Stimulated activated CD4-positive, alpha-beta T cell treated with anti-CD3 and anti-CD28 coated beads, Interleukin-2, amount 100 ng/mL, for 24 hours (primary cell): ENCODE results near the gene SH2B3.

Experiments used
- DNase-seq, 2 donors: peaks; one replicate each; pipeline ENCODE4 v3.0.0-alpha.2; 2020

Gene SH2B3

DNA sequence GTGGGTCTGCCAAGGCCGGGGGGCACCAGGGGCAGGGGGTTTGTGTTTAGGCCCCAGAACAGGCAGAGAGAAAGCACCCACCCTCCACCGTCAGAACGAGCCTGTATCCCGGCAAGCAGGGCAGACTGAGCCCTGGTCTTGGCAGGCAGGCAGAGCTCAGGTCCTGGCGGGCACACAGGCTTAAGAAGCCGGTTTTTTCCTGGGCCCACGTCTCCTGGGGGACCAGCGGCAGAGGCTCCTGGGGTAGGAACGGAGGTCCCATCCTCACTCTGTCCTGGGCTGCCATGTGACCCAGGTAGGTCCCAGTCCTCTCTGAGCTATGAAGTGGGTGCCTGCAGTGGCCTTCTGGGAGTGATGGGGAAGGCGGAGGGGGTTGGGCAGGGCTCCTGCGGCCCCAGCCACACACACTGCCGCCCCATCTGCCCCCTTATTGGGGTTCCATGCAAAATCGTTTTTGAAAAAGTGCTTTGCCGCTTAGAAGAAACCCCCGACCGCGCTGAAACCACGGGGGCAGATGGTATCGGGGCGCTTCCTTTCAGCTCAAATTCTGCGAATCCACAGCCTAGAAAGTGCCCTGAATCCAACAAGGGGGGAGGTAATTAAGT lies 24.2 kb downstream of the SH2B3 start:
- DNase-seq = peak; percentile 58 to 64

- DNase-seq = peak; percentile 64 to 75
Observed at GRCh38 chr12:111430433-111431353, 25.0 kb downstream of the SH2B3 start.

- no peak for DNase-seq
Observed at GRCh38 chr12:111431772-111432171, 26.0 kb downstream of the SH2B3 start.

DNA sequence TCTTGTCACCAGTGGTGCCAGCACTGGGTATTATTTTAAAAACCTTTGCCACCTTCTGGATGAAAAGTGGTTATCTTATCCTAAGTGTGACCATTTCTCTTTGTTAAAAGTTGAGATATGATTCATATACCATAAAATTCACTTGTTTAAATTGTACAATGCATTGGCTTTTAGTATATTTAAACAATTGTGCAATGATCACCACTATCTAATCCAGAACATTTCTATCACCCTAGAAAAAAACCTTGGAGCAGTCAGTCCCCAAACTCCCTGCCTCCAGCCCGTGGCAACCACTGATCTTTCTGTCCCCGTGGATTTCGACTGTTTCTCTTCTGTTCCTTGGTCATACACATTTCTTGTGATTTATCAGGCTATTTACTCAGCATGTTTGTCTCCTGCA lies 28.3 kb downstream of the SH2B3 start:
- DNase-seq = no peak

- DNase-seq = peak; percentile 80 to 84
Observed at GRCh38 chr12:111434680-111435338, 29.1 kb downstream of the SH2B3 start.

- DNase-seq = peak in 1 of 2 donors; percentile 18
Observed at GRCh38 chr12:111435661-111436201, 30.0 kb downstream of the SH2B3 start.

- DNase-seq = peak in 1 of 2 donors; percentile 18
Observed at GRCh38 chr12:111436266-111436665, 30.5 kb downstream of the SH2B3 start.

- peak in 1 of 2 donors; percentile 18 for DNase-seq
Observed at GRCh38 chr12:111436811-111437210, 31.1 kb downstream of the SH2B3 start.

DNA sequence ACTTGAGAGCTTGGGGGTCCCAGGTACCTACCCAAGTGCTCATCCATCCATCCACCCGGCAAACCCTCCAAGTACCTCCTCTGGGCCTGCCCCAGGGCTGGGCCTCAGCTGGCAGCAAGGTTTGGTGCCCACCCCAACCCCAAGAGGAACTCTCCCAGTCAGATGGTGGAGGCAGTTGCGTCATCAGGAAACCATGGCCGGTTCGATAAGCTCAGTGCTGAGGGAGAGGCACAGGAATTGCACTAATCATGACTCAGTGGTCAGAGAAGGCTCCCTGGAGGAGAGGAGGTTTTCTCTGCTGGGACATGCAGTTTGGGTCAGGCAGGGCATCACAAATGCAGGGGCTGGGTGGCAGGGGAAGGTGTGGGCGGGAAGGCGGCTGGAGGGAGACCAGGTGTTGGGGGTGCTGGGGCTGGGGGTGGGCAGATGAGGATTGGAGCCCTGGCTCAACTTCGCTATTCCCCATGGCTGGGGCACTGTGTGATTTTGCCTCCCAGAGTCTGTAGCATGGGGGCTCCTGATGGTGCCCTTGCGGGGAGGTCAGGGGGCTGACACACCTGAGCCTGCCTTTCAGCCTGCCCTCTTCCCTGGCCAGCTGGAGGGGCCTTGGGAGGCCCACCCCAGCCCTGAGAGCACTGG lies 32.2 kb downstream of the SH2B3 start:
- DNase-seq = peak in 1 of 2 donors; percentile 22

DNA sequence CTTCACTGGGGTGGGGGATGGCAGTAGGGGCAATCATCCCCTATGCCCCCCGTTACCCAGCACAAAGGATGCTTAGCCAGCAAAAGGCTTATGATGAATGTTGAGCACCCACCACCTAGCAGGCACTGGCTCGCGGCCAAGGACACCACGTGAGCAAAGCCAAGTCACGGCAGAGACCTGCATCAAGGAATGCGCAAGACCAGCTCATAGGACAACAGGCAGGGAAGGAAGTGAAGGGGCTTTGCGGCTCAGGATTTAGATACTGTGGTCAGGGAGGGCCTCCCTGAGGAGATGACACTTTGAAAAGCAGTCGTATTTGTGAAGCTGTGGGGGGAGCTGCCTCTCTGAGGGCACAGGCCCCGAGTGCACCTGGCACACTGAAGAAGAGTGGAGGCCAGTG lies 32.8 kb downstream of the SH2B3 start:
- DNase-seq = peak; percentile 57 to 59

- no peak for DNase-seq
Observed at GRCh38 chr12:111439657-111440151, 34.0 kb downstream of the SH2B3 start.

- no peak for DNase-seq
Observed at GRCh38 chr12:111440152-111440551, 34.4 kb downstream of the SH2B3 start.

GRCh38 chr12:111440631-111441030 lies 34.9 kb downstream of the SH2B3 start:
- DNase-seq = no peak

GRCh38 chr12:111441107-111441928 lies 35.6 kb downstream of the SH2B3 start:
- no peak for DNase-seq

- no peak for DNase-seq
Observed at GRCh38 chr12:111442301-111443045, 36.8 kb downstream of the SH2B3 start.

- DNase-seq = no peak
Observed at GRCh38 chr12:111443086-111443485, 37.4 kb downstream of the SH2B3 start.

GRCh38 chr12:111443586-111443985 lies 37.9 kb downstream of the SH2B3 start:
- DNase-seq = peak; percentile 48 to 65

DNA sequence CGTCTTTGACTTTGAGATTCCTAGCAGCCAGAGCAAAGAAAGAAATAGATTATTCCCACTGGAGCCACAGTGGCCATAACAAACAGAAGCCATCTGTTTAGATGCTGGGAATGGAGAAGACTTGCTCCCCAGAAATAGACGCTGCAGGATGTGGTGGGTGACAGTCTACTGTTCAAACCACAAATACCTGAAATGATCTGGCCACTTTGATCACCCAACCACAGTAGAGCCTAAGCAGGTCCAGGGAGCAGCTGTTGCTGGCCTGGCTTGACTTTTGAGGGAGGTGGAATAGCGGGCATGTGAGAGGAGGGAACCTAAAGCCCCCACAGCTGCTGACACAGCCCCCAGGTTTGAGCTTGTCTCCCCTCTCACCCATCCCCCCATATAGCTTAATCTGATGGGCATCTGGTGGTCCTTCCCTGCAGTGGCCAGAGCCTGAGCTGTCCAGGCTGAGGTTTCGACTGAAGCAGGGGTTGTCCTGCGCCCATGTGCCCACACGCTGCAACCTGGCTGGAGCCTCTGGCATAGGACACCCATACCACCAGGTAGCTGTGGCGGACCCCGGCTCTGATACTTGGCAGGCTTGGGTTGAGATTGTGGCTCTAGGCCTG lies 38.7 kb downstream of the SH2B3 start:
- DNase-seq = peak in 1 of 2 donors; percentile 27

- peak; percentile 86 to 87 for DNase-seq
Observed at GRCh38 chr12:111444925-111445725, 39.4 kb downstream of the SH2B3 start.
